H1 (cell line): Measurements from ENCODE around the gene LGALS9. TPM values are rescaled to one million over a fixed set of nuclear protein-coding genes. Genes with fewer than 3 reads are reported as not detected.

Source experiments
- BRCA1 ChIP-seq: IDR thresholded peaks from 2 replicates; pipeline ENCODE4 v1.6.1; 2012; ENCODE audit warnings: low read depth, low read length, improper control_type of control experiment
- E2F6 ChIP-seq: IDR thresholded peaks from 2 replicates; pipeline ENCODE4 v1.6.1; 2012; ENCODE audit warnings: inconsistent platforms
- EZH2 ChIP-seq: fragments of 200-600 bp; sonication (generic); IDR thresholded peaks from 2 replicates; pipeline ENCODE4 v1.7.1; 2012; ENCODE audit warnings: low read depth, mild to moderate bottlenecking, moderate library complexity, low read length, inconsistent platforms; ENCODE audit not compliant: severe bottlenecking
- JUN ChIP-seq: IDR thresholded peaks from 2 replicates; pipeline ENCODE4 v1.6.1; 2011; ENCODE audit warnings: low read depth, mild to moderate bottlenecking, improper control_type of control experiment, low read length
- polyA plus RNA-seq, 7 experiments: library from polyadenylated mRNA; depleted of rRNA in 3 of 7; stranded (reverse) in 5 of 7; unstranded in 2 of 7; fragments of >200 nt in 5 of 7; fragments of 200-250 nt in 2 of 7; gene quantifications; 1 replicate in 5 of 7; 2 replicates in 1 of 7; 4 replicates in 1 of 7; pipeline versions ENCODE4 v1.2.1 to v1.2.3, GENCODE V29; 2011 to 2013; ENCODE audit warnings: missing spikeins in 2 of 7, mixed read lengths in 2 of 7
- total RNA-seq: library from RNA; stranded (reverse); fragmentation: NEBNext Ultra II Directional; extraction: Animal tissue kit (Norgen Biotek cat#: 25700); gene quantifications from 2 replicates; pipeline ENCODE4 v1.2.1, GENCODE V29; 2021

The LGALS9 gene
- total and polyA plus RNA-seq, 2 of the 8 experiments (the other 6 are each of a cell fraction or from before 2014, with no cell fraction given), result 0.95 to 1.7 TPM

GRCh38 chr17:27669850-27670249, 38.9 kb downstream of the LGALS9 start (continued):
- TF ChIP-seq E2F6 (no peak), JUN (no peak), EZH2 (no peak), BRCA1 (no peak)
